Neural cell (in vitro differentiated cells): ENCODE data around the gene SRSF7. TPM values are rescaled to one million over a fixed set of nuclear protein-coding genes. Genes with fewer than 3 reads are reported as not detected.

Experiments
- H2AFZ ChIP-seq: fragments of 200-600, 300-800 bp; sonication (generic), shearing (Covaris generic); 2 replicates; pipeline ENCODE4 v1.6.0; 2014; ENCODE audit warnings: low read depth, mild to moderate bottlenecking, antibody characterized with exemption, low read length, moderate library complexity
- H3F3A ChIP-seq: fragments of 200-600 bp; shearing (Covaris generic); 2 replicates; pipeline ENCODE4 v1.6.1; 2016; ENCODE audit warnings: mild to moderate bottlenecking, moderate library complexity, mixed read lengths, antibody characterized with exemption, low read length; ENCODE audit not compliant: insufficient read depth, poor library complexity, severe bottlenecking
- H3K27ac ChIP-seq: fragments of 200-600, 300-800 bp; sonication (generic), shearing (Covaris generic); 2 replicates; pipeline ENCODE4 v1.5.1; 2014; ENCODE audit warnings: mild to moderate bottlenecking, low read length, moderate library complexity
- H3K27me3 ChIP-seq: fragments of 300-800, 200-600 bp; sonication (generic), shearing (Covaris generic); 2 replicates; pipeline ENCODE4 v1.6.0; 2014; ENCODE audit warnings: mild to moderate bottlenecking, low read depth, low read length, moderate library complexity; ENCODE audit not compliant: insufficient read depth
- H3K36me3 ChIP-seq: fragments of 300-800, 200-600 bp; sonication (generic), shearing (Covaris generic); 2 replicates; pipeline ENCODE4 v1.5.1; 2014; ENCODE audit warnings: mild to moderate bottlenecking, antibody characterized with exemption, low read length, moderate library complexity; ENCODE audit not compliant: insufficient read depth
- H3K4me2 ChIP-seq: fragments of 300-800, 200-600 bp; sonication (generic), shearing (Covaris generic); 2 replicates; pipeline ENCODE4 v1.6.0; 2014; ENCODE audit warnings: mild to moderate bottlenecking, low read length
- H3K4me3 ChIP-seq: fragments of 300-800, 200-600 bp; sonication (generic), shearing (Covaris generic); 2 replicates; pipeline ENCODE4 v1.5.1; 2014; ENCODE audit warnings: mild to moderate bottlenecking, low read length, moderate library complexity
- H3K79me2 ChIP-seq: fragments of 200-600 bp; shearing (Covaris generic); replicated peaks from 2 replicates; pipeline ENCODE4 v1.6.0; 2014; ENCODE audit warnings: mild to moderate bottlenecking, low read length, moderate library complexity; ENCODE audit not compliant: insufficient read depth
- H3K9ac ChIP-seq: fragments of 300-800, 200-600 bp; sonication (generic), shearing (Covaris generic); 2 replicates; pipeline ENCODE4 v1.6.1; 2016; ENCODE audit warnings: mild to moderate bottlenecking, low read length, mixed read lengths
- H3K9me2 ChIP-seq: fragments of 200-600 bp; shearing (Covaris generic); 2 replicates; pipeline ENCODE4 v1.6.1; 2016; ENCODE audit warnings: mild to moderate bottlenecking, low read length, mixed read lengths; ENCODE audit not compliant: insufficient read depth
- H3K9me3 ChIP-seq: fragments of 200-600, 300-800 bp; sonication (generic), shearing (Covaris generic); 2 replicates; pipeline ENCODE4 v1.6.1; 2016; ENCODE audit warnings: mild to moderate bottlenecking, mixed run types, low read length, moderate library complexity, mixed read lengths
- H4K20me1 ChIP-seq: fragments of 200-600 bp; shearing (Covaris generic); 2 replicates; pipeline ENCODE4 v1.6.1; 2016; ENCODE audit warnings: mild to moderate bottlenecking, mixed run types; ENCODE audit not compliant: insufficient read depth
- CTCF ChIP-seq: fragments of 450-650 bp; IDR thresholded peaks from 2 replicates; pipeline ENCODE4 v1.5.1; 2014; ENCODE audit warnings: antibody characterized with exemption, mild to moderate bottlenecking, moderate library complexity; ENCODE audit not compliant: poor library complexity, severe bottlenecking
- EP300 ChIP-seq: fragments of 450-650 bp; conservative IDR thresholded peaks from 2 replicates; pipeline ENCODE4 v1.6.1; 2014; ENCODE audit warnings: antibody characterized with exemption, mild to moderate bottlenecking, moderate library complexity; ENCODE audit not compliant: poor library complexity, severe bottlenecking
- EZH2 ChIP-seq: fragments of 200-600, 300-800 bp; shearing (Covaris generic), sonication (generic); IDR thresholded peaks from 2 replicates; pipeline ENCODE4 v1.6.1; 2014; ENCODE audit warnings: antibody characterized with exemption, low read length, borderline replicate concordance, mild to moderate bottlenecking; ENCODE audit not compliant: insufficient read depth, poor library complexity, severe bottlenecking
- MXI1 ChIP-seq: fragments of 450-650 bp; conservative IDR thresholded peaks from 2 replicates; pipeline ENCODE4 v1.6.1; 2014; ENCODE audit warnings: antibody characterized with exemption, mild to moderate bottlenecking; ENCODE audit not compliant: poor library complexity, severe bottlenecking
- POLR2AphosphoS5 ChIP-seq: IDR thresholded peaks from 2 replicates; pipeline ENCODE4 v1.6.1; 2012
- RAD21 ChIP-seq: fragments of 450-650 bp; conservative IDR thresholded peaks from 2 replicates; pipeline ENCODE4 v1.6.1; 2014; ENCODE audit warnings: antibody characterized with exemption, mild to moderate bottlenecking, moderate library complexity
- REST ChIP-seq: IDR thresholded peaks from 2 replicates; pipeline ENCODE4 v1.6.1; 2012; ENCODE audit warnings: borderline replicate concordance
- SMC3 ChIP-seq: fragments of 450-650 bp; conservative IDR thresholded peaks from 2 replicates; pipeline ENCODE4 v1.6.1; 2014; ENCODE audit warnings: antibody characterized with exemption, mild to moderate bottlenecking, moderate library complexity; ENCODE audit not compliant: poor library complexity
- TAF1 ChIP-seq: IDR thresholded peaks from 2 replicates; pipeline ENCODE4 v1.6.1; 2012; ENCODE audit warnings: low read depth
- polyA plus RNA-seq: library from polyadenylated mRNA; depleted of rRNA; stranded (reverse); fragments of >200 nt; gene quantifications from 2 replicates; pipeline ENCODE4 v1.2.3, GENCODE V29; 2014

The SRSF7 gene
- polyA plus RNA-seq, 1 donor from 2014 or later = 286 TPM

GRCh38 chr2:38783586-38783985 lies 32.4 kb upstream of the SRSF7 start:
- Histone ChIP-seq H4K20me1 (no peaks in the 10 kb centered on the region), H3K79me2 (no peaks in the 10 kb centered on the region), H3K27me3 (no peaks in the 10 kb centered on the region), H2AFZ (no peak overlapping the region), H3K9me3 (no peaks in the 10 kb centered on the region), H3K4me3 (no peak overlapping the region), H3F3A (no peaks in the 10 kb centered on the region), H3K27ac (no peak overlapping the region), H3K36me3 (no peaks in the 10 kb centered on the region), H3K4me2 (no peak overlapping the region), H3K9me2 (no peaks in the 10 kb centered on the region), H3K9ac (no peak overlapping the region)
- TF ChIP-seq MXI1 = no peak
- no peak for TF ChIP-seq POLR2AphosphoS5
- TF ChIP-seq RAD21 = no peak
- TF ChIP-seq SMC3 = no peak

- H4K20me1 ChIP-seq = no peaks in the 10 kb centered on the region
- H3K27ac ChIP-seq = peak overlapping the region; percentile 48
- no peaks in the 10 kb centered on the region for H3K9me3 ChIP-seq
- peak overlapping the region; percentile 86 for H2AFZ ChIP-seq
- no peaks in the 10 kb centered on the region for H3F3A ChIP-seq
- H3K4me3 ChIP-seq = peak overlapping the region; percentile 74
- peak overlapping the region; percentile 86 for H3K4me2 ChIP-seq
- TF ChIP-seq RAD21 (no peak), EP300 (no peak), SMC3 (no peak), MXI1 (no peak), REST (no peak), TAF1 (no peak), CTCF (no peak), POLR2AphosphoS5 (no peak), EZH2 (no peak)
- H3K9ac ChIP-seq = peak overlapping the region; percentile 60
- H3K79me2 ChIP-seq = no peaks in the 10 kb centered on the region
- H3K9me2 ChIP-seq = no peaks in the 10 kb centered on the region
- H3K36me3 ChIP-seq = no peaks in the 10 kb centered on the region
- H3K27me3 ChIP-seq = no peaks in the 10 kb centered on the region
Measured at GRCh38 chr2:38778687-38779082, 27.5 kb upstream of the SRSF7 start.

GRCh38 chr2:38776531-38776930 lies 25.4 kb upstream of the SRSF7 start:
- no peak overlapping the region for H3K4me2 ChIP-seq
- H3K9ac ChIP-seq = no peak overlapping the region
- H3K27me3 ChIP-seq = no peaks in the 10 kb centered on the region
- H3K9me3 ChIP-seq = no peaks in the 10 kb centered on the region
- no peaks in the 10 kb centered on the region for H3K36me3 ChIP-seq
- H3K79me2 ChIP-seq = no peaks in the 10 kb centered on the region
- TF ChIP-seq SMC3 = no peak
- no peak for TF ChIP-seq MXI1
- TF ChIP-seq CTCF = no peak
- no peak for TF ChIP-seq REST
- no peak for TF ChIP-seq EP300
- TF ChIP-seq EZH2 = no peak
- no peak for TF ChIP-seq TAF1
- TF ChIP-seq POLR2AphosphoS5 = no peak
- no peak overlapping the region for H3K27ac ChIP-seq
- H4K20me1 ChIP-seq = no peaks in the 10 kb centered on the region
- H3F3A ChIP-seq = no peaks in the 10 kb centered on the region
- H3K4me3 ChIP-seq = no peak overlapping the region
- H3K9me2 ChIP-seq = no peaks in the 10 kb centered on the region
- no peak overlapping the region for H2AFZ ChIP-seq
